Astrocyte of the cerebellum (primary cell): ENCODE data around the gene TOP1.

ENCODE experiments used
- DNase-seq: peaks from one replicate; pipeline ENCODE4 v3.0.0-alpha.2; 2011; ENCODE audit warnings: low read depth
- H3K4me3 ChIP-seq: 2 replicates; pipeline ENCODE4 v1.5.1; 2011; ENCODE audit warnings: mild to moderate bottlenecking, low read depth, low read length, moderate library complexity
- CTCF ChIP-seq: IDR thresholded peaks from 2 replicates; pipeline ENCODE4 v1.5.1; 2012; ENCODE audit warnings: low read length, low read depth, moderate library complexity, mild to moderate bottlenecking; ENCODE audit errors: missing control alignments
- in situ Hi-C: cut with HindIII; loops from 2 replicates; pipeline ENCODE4 v1.10.0; 2017; ENCODE audit warnings: low sequenced_read_pairs

The TOP1 gene

DNA sequence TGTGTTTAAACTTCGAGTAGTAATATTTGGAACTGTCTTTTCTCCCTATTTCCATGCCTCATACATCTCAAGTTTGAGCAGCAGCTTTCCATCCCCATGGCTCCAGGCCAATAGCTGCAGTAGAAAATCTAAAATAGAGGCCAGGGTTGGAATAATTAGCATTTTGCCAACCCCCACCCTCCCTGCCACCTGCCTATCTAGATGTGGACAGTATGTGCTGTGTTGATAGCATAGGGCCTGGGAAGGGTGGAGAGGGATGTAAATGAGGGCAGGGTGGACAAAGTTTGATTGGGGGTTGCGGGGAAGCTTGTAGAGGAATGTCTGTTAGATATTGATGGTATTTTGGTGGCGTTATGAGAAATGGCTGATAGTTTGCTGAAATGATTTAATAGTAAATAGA lies 5.6 kb downstream of the TOP1 start:
- no peak overlapping the region for H3K4me3 ChIP-seq
- in situ Hi-C loops: no loop called here
- TF ChIP-seq CTCF: no peak
- no peak for DNase-seq

DNA sequence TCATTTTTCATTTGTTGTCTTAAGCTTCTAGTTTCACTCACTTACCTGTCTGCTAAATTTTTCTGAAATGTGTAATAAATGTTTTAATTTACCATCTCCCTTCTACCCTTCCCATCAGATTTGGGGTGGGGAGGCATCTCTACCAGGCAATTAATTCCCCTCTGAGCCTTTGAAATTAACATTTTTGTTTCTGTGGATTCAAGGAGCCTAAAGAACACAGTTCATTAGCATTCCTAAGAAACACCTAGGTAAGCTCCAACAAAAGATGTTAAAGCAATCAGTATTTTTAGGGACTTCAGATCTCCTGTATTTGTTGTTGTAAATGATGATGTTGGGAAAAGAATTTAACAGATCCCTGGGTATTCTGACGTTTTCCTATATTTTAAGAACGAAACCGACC lies 6.6 kb downstream of the TOP1 start:
- TF ChIP-seq CTCF: no peak
- in situ Hi-C loops: no loop called here

GRCh38 chr20:41037179-41037578 lies 8.6 kb downstream of the TOP1 start:
- no peak overlapping the region for H3K4me3 ChIP-seq

More for the DNA sequence above, 6.6 kb downstream of the TOP1 start:
- DNase-seq: no peak
- no peak overlapping the region for H3K4me3 ChIP-seq

DNA sequence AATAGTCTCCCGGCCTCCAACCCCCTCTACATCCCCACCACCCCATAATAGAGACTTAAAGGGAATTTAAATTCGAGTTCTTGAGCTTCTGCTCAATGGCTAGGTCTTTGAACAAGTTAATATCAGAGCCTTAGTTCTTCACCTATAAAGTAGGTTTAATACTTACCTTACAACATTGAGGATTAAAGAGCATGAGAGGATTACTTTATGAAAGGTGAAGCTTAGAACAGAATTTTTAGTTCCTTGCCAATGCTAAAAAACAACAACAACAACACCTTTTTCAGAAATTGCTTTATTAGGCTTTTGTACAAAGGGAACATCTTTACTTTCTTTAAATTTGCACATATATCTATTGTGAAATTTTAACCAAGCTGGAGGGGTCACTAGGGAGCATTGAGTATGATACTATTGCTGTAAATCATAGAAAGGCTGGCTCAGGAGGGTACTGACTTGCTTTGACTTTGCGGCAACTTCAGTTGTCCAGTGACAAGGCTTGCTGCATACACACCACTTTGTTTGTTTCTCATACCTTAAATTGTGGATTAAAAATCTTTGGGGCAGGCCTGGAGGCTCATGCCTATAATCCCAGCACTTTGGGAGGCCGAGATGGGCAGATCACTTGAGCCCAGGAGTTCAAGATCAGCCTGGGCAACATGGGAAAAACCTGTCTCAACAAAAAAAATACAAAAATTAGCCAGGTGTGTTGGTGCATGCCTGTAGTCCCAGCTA lies 9.7 kb downstream of the TOP1 start:
- H3K4me3 ChIP-seq: no peak overlapping the region
- DNase-seq: no peak
- TF ChIP-seq CTCF: no peak
- in situ Hi-C loops: no loop called here

More at GRCh38 chr20:41037179-41037578, 8.6 kb downstream of the TOP1 start:
- DNase-seq: no peak
- no peak for TF ChIP-seq CTCF
- in situ Hi-C loops: no loop called here

DNA sequence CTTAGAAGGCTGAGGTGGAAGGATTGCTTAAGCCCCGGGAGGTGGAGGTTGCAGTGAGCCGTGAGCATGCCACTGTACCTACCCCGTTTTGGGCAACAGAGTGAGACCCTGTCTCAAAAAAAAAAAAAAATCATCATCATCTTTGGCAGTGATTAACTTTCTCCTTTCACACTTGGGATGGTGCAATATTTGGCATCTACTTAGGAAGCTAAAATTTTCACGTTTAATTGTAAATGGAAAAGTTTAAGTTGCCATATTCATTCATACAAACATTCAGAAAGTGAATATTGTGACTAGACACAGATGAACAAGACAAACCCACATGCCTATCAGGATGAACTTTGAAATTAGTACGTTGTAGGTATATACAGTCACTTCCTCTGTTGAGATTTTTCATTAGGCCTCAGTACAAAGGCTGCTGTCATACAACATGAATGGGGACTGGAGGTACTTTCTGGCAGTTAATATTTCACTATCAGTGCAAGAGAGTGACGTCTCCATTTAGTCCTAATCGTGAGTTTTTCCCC lies 10.3 kb downstream of the TOP1 start:
- in situ Hi-C loops: no loop called here
- no peak overlapping the region for H3K4me3 ChIP-seq
- no peak for DNase-seq
- TF ChIP-seq CTCF: no peak

GRCh38 chr20:41040855-41041254 lies 12.2 kb downstream of the TOP1 start:
- H3K4me3 ChIP-seq: no peak overlapping the region
- DNase-seq: no peak
- no peak for TF ChIP-seq CTCF
- in situ Hi-C loops: no loop called here
